GM19468 (cell line): Measurements from ENCODE around the gene BICDL1.

Source experiments
- ATAC-seq: cut with Tn5 transposase; IDR thresholded peaks from one replicate; pipeline ENCODE4 v1.9.1; 2021; ENCODE audit warnings: mild to moderate bottlenecking, moderate library complexity, moderate number of reproducible peaks; ENCODE audit not compliant: unreplicated experiment; ENCODE audit errors: extremely low read depth

Gene BICDL1

GRCh38 chr12:120076651-120077050 is 87.6 kb downstream of the BICDL1 start:
- no peak for ATAC-seq

- ATAC-seq, result no peak
These were observed 88.2 kb downstream of the BICDL1 start for GRCh38 chr12:120077260-120077659.

GRCh38 chr12:120078868-120079267 is 89.8 kb downstream of the BICDL1 start:
- no peak for ATAC-seq

- no peak for ATAC-seq
These were observed 90.7 kb downstream of the BICDL1 start for GRCh38 chr12:120079411-120080400.

DNA sequence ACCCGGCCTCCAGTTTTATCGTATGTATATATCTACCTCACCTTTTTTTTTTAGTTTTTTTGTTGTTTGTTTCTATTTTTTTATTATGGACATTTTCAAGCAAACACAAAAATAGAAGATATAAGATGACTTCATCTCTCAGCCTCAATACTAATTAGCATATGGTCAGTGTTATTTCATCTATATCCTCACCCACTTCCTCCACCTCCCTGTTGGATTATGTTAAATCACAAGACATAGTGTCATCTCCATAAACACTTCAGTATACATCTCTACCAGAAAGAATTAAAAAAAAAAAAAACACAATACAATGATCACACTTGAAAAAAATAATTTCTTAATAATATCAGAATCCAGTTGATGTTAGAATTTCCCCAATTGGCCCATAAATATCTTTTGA is 92.6 kb downstream of the BICDL1 start:
- ATAC-seq, result no peak

- ATAC-seq, result no peak
These were observed 97.0 kb downstream of the BICDL1 start for GRCh38 chr12:120085920-120086645.

- peak; percentile 99 for ATAC-seq
These were observed 98.0 kb downstream of the BICDL1 start for GRCh38 chr12:120086801-120087621.

DNA sequence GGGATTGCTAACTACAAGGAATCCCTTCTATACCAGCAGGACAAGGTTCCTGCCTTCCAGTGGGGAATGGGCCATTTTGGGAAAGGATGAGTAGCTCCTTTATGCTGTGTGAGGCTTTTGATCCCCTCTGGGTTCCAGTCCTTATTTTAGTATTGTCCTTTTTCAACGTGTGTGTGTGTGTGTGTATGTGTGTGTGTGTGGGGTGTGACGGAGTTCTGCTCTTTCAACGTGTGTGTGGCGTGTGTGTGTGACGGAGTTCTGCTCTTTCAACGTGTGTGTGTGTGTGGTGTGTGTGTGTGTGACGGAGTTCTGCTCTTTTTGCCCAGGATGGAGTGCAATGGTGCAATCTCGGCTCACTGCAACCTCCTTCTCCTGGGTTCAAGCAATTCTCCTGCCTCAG is 100.1 kb downstream of the BICDL1 start:
- ATAC-seq, result no peak

- ATAC-seq, result no peak
These were observed 100.8 kb downstream of the BICDL1 start for GRCh38 chr12:120089796-120090195.

DNA sequence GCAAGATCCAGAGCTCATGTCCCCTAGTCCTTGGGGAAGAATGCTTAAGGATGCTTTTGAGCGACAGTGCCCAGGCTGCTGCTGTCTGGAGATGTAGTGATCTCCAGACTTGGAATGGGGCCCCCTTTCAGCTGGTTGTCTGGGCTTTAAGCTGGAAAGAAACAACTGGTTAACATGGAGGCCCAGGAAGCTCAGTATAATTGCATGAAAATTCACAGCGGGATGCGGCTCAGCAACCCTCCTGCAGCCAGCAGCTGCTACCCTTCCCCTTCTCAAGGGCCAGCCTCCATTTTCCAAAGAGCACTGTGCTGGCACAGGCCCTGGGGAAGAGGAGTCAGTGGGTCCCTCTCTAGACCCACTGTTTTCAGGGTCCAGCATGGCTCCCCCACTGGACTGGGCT is 101.2 kb downstream of the BICDL1 start:
- ATAC-seq, result no peak

DNA sequence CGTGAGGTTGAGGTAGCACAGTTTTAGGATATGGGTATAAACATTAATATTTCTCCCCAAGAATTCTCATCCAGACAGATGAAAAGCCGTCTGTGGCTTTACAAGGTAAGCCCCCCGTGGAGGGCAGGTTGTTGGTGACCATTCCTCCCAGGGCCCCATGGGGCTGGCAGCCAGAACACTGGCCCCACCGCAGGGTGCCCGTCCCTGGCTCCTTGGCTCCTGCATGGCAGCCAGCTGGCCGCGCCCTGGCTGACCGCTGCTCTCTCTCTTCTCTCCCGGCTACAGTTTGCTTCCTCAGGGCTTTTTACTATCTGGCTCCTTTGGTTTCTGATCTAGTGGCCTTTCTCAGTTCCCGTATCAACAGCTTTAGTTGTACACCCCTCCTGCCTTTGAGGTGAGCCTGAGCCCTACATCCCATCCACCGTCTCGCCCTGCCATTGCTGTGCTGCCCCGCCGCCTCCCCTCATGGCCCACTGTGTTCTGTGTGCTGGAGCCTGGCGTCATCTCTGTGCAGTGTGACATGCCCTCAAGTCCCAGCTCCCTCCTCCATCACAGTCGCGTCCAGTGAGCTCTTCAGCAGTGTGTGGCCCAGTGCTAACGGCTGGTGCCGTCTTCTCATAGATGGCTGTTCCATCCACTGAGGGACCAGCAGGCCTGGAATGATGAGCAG is 101.7 kb downstream of the BICDL1 start:
- ATAC-seq, result no peak

GRCh38 chr12:120091371-120092090 is 102.5 kb downstream of the BICDL1 start:
- no peak for ATAC-seq

GRCh38 chr12:120092551-120093335 is 103.7 kb downstream of the BICDL1 start:
- ATAC-seq, result no peak

- ATAC-seq, result no peak
These were observed 104.2 kb downstream of the BICDL1 start for GRCh38 chr12:120093336-120093591.

DNA sequence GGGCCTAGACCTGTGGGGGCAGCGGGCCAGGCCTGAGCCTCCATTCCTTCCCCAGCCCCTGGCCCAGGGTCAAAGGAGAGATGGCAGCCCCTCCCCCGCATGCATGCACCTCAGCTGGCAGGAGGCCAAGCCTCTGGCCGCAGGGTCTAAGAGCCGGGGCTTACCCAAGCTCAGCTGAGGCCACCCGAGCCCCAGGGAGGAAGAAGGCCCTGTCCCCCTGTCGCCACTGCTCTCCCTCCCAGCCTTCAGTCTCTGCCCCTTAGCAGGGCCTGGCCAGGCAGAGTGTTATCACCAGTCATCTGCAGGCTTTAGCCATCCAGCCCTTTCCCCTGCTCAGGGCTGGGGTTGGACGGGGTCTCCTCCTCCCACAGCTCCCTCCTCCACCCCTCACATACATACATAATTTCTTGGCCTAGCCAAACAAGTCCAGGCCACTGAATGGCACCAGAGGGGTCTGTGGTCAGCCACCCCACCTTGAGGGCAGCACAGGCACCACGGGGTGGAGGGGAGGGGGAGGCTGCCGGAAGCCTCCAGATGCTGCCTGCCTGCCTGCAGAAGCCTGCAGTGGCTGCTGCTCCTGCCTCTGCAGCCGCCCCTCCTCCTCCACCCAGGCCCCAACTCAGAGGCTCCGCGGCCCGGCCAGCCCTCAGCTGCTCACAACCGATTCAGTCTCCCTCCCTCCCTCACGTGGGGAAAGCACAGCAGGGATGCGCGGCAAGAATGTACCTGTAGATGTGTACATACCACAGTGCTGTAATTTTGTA is 104.7 kb downstream of the BICDL1 start:
- no peak for ATAC-seq

GRCh38 chr12:120094485-120094884 is 105.4 kb downstream of the BICDL1 start:
- ATAC-seq, result no peak

GRCh38 chr12:120095331-120095730 is 106.3 kb downstream of the BICDL1 start:
- no peak for ATAC-seq

GRCh38 chr12:120095736-120096135 is 106.7 kb downstream of the BICDL1 start:
- no peak for ATAC-seq
